ENCODE measurements around the gene FZD1.

- no peak for TF ChIP-seq EZH2 (IDR thresholded peaks at IDR 0.05; ENCODE audit: low read length, missing control alignments)
- TF ChIP-seq CTCF (conservative IDR thresholded peaks at IDR 0.05 in 1 of 2, IDR thresholded peaks at IDR 0.05 in 1 of 2; ENCODE audit: low read depth in 1 of 2, low read length in 2 of 2) = no peak
These were observed 27.1 kb downstream of the FZD1 start for GRCh38 chr7:91291302-91291701.

All from fibroblast of lung (primary cell).